Smooth muscle cell (in vitro differentiated cells): ENCODE results near the gene CD52. TPM values are rescaled to one million over a fixed set of nuclear protein-coding genes. Genes with fewer than 3 reads are reported as not detected.
A peak's percentile ranks its signal among the peaks of the same experiment; 100 is the strongest.

Source experiments
- DNase-seq: peaks from one replicate; lab custom pipeline; 2025; ENCODE audit not compliant: unreplicated experiment; lab: John Stamatoyannopoulos, UW
- H2AFZ ChIP-seq: fragments of 200-600 bp; sonication (generic); 2 replicates; pipeline ENCODE4 v1.6.0; 2016; ENCODE audit warnings: antibody characterized with exemption, low read depth, mild to moderate bottlenecking
- H3F3A ChIP-seq: fragments of 200-600 bp; sonication (generic); 2 replicates; pipeline ENCODE4 v1.6.0; 2017; ENCODE audit warnings: antibody characterized with exemption, low read depth
- H3K27ac ChIP-seq: fragments of 200-600 bp; sonication (generic); 2 replicates; pipeline ENCODE4 v1.5.1; 2016; ENCODE audit warnings: low read depth, mild to moderate bottlenecking
- H3K27me3 ChIP-seq: fragments of 200-600 bp; sonication (generic); 2 replicates; pipeline ENCODE4 v1.6.1; 2016; ENCODE audit warnings: low read depth, mild to moderate bottlenecking
- H3K36me3 ChIP-seq: fragments of 200-600 bp; sonication (generic); 2 replicates; pipeline ENCODE4 v1.5.1; 2016; ENCODE audit warnings: low read depth
- H3K4me1 ChIP-seq: fragments of 200-600 bp; sonication (generic); 2 replicates; pipeline ENCODE4 v1.5.1; 2016; ENCODE audit warnings: low read depth
- H3K4me2 ChIP-seq: fragments of 200-600 bp; sonication (generic); 2 replicates; pipeline ENCODE4 v1.6.0; 2016; ENCODE audit warnings: mild to moderate bottlenecking
- H3K4me3 ChIP-seq: fragments of 200-600 bp; sonication (generic); 2 replicates; pipeline ENCODE4 v1.5.1; 2016; ENCODE audit warnings: mild to moderate bottlenecking
- H3K79me2 ChIP-seq: fragments of 200-600 bp; sonication (generic); 2 replicates; pipeline ENCODE4 v1.6.0; 2016; ENCODE audit warnings: low read depth, mild to moderate bottlenecking
- H3K9ac ChIP-seq: fragments of 200-600 bp; sonication (generic); 2 replicates; pipeline ENCODE4 v1.6.0; 2016; ENCODE audit warnings: low read depth
- H3K9me3 ChIP-seq: fragments of 200-600 bp; sonication (generic); replicated peaks from 2 replicates; pipeline ENCODE4 v1.5.1; 2016; ENCODE audit warnings: low read depth
- H4K20me1 ChIP-seq: fragments of 200-600 bp; sonication (generic); 2 replicates; pipeline ENCODE4 v1.6.0; 2016; ENCODE audit warnings: low read depth
- WGBS: methylation state at CpG from one replicate; pipeline ENCODE4 v1.1.7; 2016; ENCODE audit warnings: low lambda C conversion rate; 5-methylcytosine and 5-hydroxymethylcytosine counted together
- polyA plus RNA-seq: library from polyadenylated mRNA; unstranded; fragments of >200 nt; fragmentation: Nextera tagmentation; extraction: Ambion mirVana; gene quantifications from 2 replicates; pipeline ENCODE4 v1.2.1, GENCODE V29; 2016
- total RNA-seq: library from RNA; depleted of rRNA; stranded (reverse); fragments of >200 nt; gene quantifications from 2 replicates; pipeline ENCODE4 v1.2.3, GENCODE V29; 2014
- TF ChIP-seq, protein P1 (sequence below): fragments of 200-600 bp; sonication (generic); IDR thresholded peaks from 2 replicates; pipeline ENCODE4 v1.5.1; 2017; ENCODE audit warnings: borderline replicate concordance, mild to moderate bottlenecking, antibody characterized with exemption; ENCODE audit not compliant: insufficient read depth, poor library complexity, severe bottlenecking

The CD52 gene
- total and polyA plus RNA-seq, 2 experiments from 2014 or later: 0.39 TPM; not detected in 1

DNA sequence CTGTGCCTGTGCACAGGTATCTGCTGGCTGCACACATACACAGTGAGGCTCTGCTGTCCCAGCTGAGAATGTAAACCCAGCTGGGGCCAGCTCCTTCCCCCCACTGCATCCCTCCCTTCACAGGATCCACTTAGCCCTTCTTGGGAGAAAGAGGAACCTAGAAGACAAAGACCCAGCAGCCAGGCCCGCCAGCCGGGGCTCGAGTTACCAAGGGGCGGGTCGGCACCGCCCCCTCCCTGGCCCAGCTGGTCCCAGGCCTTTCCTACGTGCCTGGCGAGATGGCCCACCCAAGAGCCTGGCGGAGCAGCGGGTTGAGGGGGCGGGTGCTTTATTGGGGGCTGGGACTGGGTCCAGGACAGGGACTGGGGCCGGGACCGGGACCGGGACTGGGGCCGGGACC is 35.8 kb upstream of the CD52 start:
- H3K27ac ChIP-seq: peak overlapping the region; percentile 96
- peaks cover 38% of the 10 kb centered on the region for H4K20me1 ChIP-seq
- TF ChIP-seq, protein P1, sequence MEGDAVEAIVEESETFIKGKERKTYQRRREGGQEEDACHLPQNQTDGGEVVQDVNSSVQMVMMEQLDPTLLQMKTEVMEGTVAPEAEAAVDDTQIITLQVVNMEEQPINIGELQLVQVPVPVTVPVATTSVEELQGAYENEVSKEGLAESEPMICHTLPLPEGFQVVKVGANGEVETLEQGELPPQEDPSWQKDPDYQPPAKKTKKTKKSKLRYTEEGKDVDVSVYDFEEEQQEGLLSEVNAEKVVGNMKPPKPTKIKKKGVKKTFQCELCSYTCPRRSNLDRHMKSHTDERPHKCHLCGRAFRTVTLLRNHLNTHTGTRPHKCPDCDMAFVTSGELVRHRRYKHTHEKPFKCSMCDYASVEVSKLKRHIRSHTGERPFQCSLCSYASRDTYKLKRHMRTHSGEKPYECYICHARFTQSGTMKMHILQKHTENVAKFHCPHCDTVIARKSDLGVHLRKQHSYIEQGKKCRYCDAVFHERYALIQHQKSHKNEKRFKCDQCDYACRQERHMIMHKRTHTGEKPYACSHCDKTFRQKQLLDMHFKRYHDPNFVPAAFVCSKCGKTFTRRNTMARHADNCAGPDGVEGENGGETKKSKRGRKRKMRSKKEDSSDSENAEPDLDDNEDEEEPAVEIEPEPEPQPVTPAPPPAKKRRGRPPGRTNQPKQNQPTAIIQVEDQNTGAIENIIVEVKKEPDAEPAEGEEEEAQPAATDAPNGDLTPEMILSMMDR: no peak
- no peaks in the 10 kb centered on the region for H3K79me2 ChIP-seq
- H3K9me3 ChIP-seq: no peaks in the 10 kb centered on the region
- peaks cover 30% of the 10 kb centered on the region for H3F3A ChIP-seq
- peak; percentile 17 for DNase-seq
- H3K36me3 ChIP-seq: no peaks in the 10 kb centered on the region
- no peak overlapping the region for H2AFZ ChIP-seq
- peak overlapping the region; percentile 94 for H3K4me2 ChIP-seq
- H3K4me1 ChIP-seq: peaks cover 53% of the 10 kb centered on the region
- H3K27me3 ChIP-seq: no peaks in the 10 kb centered on the region
- no peak overlapping the region for H3K9ac ChIP-seq
- peak overlapping the region; percentile 67 for H3K4me3 ChIP-seq
- 35% methylated on average over 12 of the region's 15 CpGs for WGBS

DNA sequence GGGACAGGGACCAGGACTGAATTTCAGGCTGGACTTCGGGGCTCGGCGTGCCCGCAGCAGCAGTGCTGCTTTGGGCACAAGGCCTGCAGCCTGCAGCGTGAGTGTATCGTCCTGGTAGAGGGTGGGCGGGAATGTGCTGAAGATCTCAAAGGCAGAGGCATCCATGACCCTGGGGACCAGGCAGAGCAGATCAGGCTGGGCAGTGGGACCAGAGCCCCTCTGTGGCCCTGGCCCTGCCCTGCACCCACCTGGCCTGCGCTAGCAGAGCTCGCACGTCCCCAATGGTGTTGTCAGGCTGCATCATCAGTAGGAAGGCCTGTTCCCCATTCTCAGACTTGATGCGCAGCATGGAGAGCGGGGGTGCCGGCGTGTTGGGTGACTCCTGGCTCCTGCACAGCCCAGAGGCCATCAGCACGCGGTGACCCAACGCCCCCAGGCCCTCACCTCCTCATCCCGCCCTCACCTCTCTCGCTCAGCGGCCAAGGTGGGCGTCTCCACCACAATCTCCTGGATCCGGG is 35.3 kb upstream of the CD52 start:
- TF ChIP-seq, protein P1: no peak
- Histone ChIP-seq H3K4me2 (peak overlapping the region; percentile 94), H3F3A (peaks cover 25% of the 10 kb centered on the region), H2AFZ (no peak overlapping the region), H3K4me3 (no peak overlapping the region), H3K27ac (peak overlapping the region; percentile 96), H3K4me1 (peaks cover 48% of the 10 kb centered on the region), H4K20me1 (peaks cover 38% of the 10 kb centered on the region), H3K79me2 (no peaks in the 10 kb centered on the region), H3K27me3 (no peaks in the 10 kb centered on the region), H3K9me3 (no peaks in the 10 kb centered on the region), H3K36me3 (no peaks in the 10 kb centered on the region), H3K9ac (no peak overlapping the region)
- DNase-seq: no peak
- 75% methylated on average over 22 of the region's 22 CpGs for WGBS

DNA sequence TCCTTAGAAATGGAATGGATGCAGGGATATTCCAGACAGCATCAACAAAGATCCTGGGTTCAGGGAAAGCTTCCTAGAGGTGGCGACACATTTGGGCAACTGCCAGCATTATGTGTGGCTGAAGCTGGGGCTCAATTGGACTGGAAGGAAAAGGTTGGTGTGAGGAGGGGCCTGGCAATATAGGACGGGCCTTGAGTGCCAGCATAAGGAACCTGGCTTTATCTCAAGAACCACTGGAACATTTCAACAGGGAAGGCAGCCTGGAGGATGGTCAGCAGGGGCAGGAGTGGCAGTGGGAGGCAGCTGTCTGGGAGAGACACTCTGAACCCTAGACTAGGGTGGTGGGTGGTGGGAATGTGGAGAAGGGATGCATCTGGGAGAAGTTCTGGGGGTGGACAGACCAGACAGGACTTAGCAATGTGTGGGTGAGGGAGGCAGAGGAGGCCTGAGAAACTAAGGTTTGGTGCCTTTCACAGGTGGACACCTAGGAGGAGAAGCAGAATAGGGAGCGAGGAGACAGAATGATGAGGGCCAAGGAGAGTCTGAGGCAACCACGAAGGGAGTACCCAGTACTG is 34.4 kb upstream of the CD52 start:
- H3K4me2 ChIP-seq: peak overlapping the region; percentile 94
- peak overlapping the region; percentile 96 for H3K27ac ChIP-seq
- H3K9me3 ChIP-seq: no peaks in the 10 kb centered on the region
- no peaks in the 10 kb centered on the region for H3K36me3 ChIP-seq
- H3K27me3 ChIP-seq: no peaks in the 10 kb centered on the region
- H3K4me1 ChIP-seq: peaks cover 42% of the 10 kb centered on the region
- H3K4me3 ChIP-seq: no peak overlapping the region
- no peak overlapping the region for H2AFZ ChIP-seq
- peaks cover 20% of the 10 kb centered on the region for H3F3A ChIP-seq
- TF ChIP-seq, protein P1: no peak
- H3K9ac ChIP-seq: no peak overlapping the region
- no peak for DNase-seq
- 75% methylated on average over 4 of the region's 4 CpGs for WGBS
- H3K79me2 ChIP-seq: no peaks in the 10 kb centered on the region
- peaks cover 38% of the 10 kb centered on the region for H4K20me1 ChIP-seq
